Mucosa of descending colon (tissue), 3 donors: ENCODE data around the gene CPPED1. TPM values are rescaled to one million over a fixed set of nuclear protein-coding genes. Genes with fewer than 3 reads are reported as not detected.

ENCODE experiments used
- ATAC-seq: fragments of 200-7000 bp; cut with Tn5 transposase; one replicate; pipeline ENCODE4 v1.9.1; 2020; ENCODE audit warnings: mild to moderate bottlenecking, moderate library complexity
- DNase-seq, 3 donors: peaks; one replicate each; pipeline ENCODE4 v3.0.0-alpha.2; 2020
- H3K36me3 ChIP-seq: fragments of 200-600 bp; one replicate; pipeline ENCODE4 v1.8.0; 2021; ENCODE audit warnings: low read depth, mild to moderate bottlenecking
- H3K4me1 ChIP-seq: fragments of 200-600 bp; one replicate; pipeline ENCODE4 v1.8.0; 2021; ENCODE audit warnings: low read depth, mild to moderate bottlenecking
- H3K4me3 ChIP-seq: fragments of 200-600 bp; one replicate; pipeline ENCODE4 v1.8.0; 2021; ENCODE audit warnings: mild to moderate bottlenecking
- H3K9me3 ChIP-seq: fragments of 200-600 bp; one replicate; pipeline ENCODE4 v1.8.0; 2021; ENCODE audit warnings: mild to moderate bottlenecking
- CTCF ChIP-seq: fragments of 200-600 bp; IDR thresholded peaks from one replicate; pipeline ENCODE4 v1.8.0; 2022; ENCODE audit warnings: antibody characterized with exemption, mild to moderate bottlenecking
- intact Hi-C, 2 donors: fragments of 100-400 bp; cut with DNase I in 1 of 2; cut with micrococcal nuclease in 1 of 2; formaldehyde crosslinking; loops; one replicate each; pipeline versions ENCODE4 v1.11.0 to v1.11.1; 2022; cut with DNase I, micrococcal nuclease
- total RNA-seq, 3 donors: library from RNA; stranded (reverse); fragmentation: NEBNext Ultra II Directional in 2 of 3; extraction: Animal tissue kit (Norgen Biotek cat#: 25700) in 2 of 3; gene quantifications; one replicate each; pipeline versions ENCODE4 v1.2.1 to v1.2.4, GENCODE V29; 2021 to 2023
- donor health status: DM: no; HTN: no; CAD: no; lungs with moderate emphysema.
- donor health status: DM: no; HTN: no; CAD: no.
- donor health status: DM: no; HTN: yes; CAD: no.

Gene CPPED1
- total RNA-seq, 3 donors from 2014 or later, result 18.9 to 25.0 (median 23.4) TPM

DNA sequence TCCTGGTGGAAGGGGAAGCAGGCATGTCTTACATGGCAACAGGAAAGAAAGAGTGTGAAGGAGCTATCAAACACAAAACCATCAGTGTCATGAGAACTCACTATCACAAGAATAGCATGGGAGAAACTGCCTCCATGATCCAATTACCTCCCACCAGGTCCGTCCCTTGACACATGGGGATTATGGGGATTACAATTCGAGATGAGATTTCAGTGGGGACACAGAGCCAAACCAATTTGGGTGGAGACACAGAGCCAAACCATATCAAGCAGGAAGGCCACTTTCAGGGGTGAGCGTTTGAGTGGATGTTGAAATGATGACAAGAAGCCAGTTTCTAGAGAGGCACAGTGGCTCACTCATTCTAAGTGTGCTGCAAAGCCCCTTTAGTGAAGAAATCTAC lies 143.8 kb downstream of the CPPED1 start:
- H3K36me3 ChIP-seq, result no peaks in the 10 kb centered on the region
- DNase-seq (no peak), ATAC-seq (no peak)
- intact Hi-C loops, result no loop called here
- no peak overlapping the region for H3K4me3 ChIP-seq
- TF ChIP-seq CTCF, result no peak
- H3K9me3 ChIP-seq, result peaks cover 7% of the 10 kb centered on the region
- H3K4me1 ChIP-seq, result no peaks in the 10 kb centered on the region

DNA sequence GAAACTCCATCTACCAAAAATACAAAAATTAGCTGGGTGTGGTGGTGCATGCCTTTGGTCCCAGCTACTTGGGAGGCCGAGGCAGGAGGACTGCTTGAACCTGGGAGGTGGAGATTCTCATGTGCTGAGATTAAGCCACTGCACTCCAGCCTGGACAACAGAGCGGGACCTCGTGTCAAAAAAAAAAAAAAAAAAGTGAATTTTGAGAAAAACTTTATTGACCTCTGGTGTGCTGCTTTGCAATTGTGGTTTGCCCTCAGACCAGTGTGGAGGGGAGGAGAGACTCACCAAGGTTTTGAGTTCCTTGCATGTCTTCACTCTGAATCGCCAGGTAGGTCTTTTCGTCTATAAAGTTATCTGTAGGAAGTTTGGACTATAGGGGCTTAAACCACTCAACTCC lies 145.2 kb downstream of the CPPED1 start:
- Histone ChIP-seq H3K36me3 (no peaks in the 10 kb centered on the region), H3K9me3 (peaks cover 7% of the 10 kb centered on the region), H3K4me1 (no peaks in the 10 kb centered on the region), H3K4me3 (no peak overlapping the region)
- DNase-seq, result no peak
- intact Hi-C loops, result no loop called here
- ATAC-seq, result no peak
- TF ChIP-seq CTCF, result no peak

DNA sequence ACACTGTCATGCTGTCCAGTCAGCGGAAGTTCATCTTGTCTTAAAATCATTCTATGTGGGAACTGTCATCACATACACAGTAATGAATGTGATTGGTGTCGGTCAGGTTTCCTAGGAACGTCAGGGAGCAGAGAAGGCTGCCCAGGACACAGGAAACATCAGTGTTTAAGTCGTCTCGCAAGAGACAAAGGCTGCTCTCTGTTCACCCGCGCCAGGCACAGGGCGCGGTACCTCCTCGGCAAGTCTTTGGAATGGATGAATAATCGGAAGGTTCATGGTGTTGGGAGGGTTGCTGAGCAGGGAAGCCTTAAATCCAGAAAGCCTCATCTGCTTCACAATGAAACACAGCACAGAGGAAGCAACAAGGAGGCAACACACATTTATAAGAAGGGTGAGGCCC lies 148.2 kb downstream of the CPPED1 start:
- no peak for TF ChIP-seq CTCF
- Histone ChIP-seq H3K4me1 (no peaks in the 10 kb centered on the region), H3K9me3 (peaks cover 7% of the 10 kb centered on the region), H3K4me3 (no peak overlapping the region), H3K36me3 (no peaks in the 10 kb centered on the region)
- ATAC-seq (no peak), DNase-seq (no peak)
- intact Hi-C loops, result no loop called here

DNA sequence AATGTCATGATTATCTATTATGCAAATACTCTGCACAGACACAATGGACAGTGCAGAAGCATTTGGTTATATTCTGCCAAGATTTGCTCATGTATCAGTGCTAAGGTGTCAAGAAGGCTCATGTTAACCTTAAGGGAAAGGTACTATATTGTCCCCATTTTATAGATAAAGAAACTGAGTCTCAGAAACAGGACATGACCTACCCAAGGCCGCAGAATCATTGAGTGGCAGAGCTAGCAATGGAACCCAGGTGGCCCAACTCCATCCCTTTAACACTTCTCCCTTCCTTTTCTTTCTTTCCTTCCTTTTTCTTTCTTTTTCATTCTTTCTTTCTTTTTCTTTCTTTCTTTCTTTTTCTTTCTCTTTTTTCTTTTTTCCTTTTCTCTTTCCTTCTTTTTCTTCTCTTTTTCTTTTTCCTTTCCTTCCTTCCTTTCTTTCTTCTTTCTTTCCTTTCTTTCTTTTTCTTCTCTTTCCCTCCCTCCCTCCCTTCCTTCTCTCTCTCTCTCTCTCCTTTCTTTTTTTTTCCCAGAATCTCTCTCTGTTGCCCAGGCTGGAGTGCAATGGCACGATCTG lies 149.8 kb downstream of the CPPED1 start:
- intact Hi-C loops, result no loop called here
- H3K4me3 ChIP-seq, result no peak overlapping the region
- H3K36me3 ChIP-seq, result no peaks in the 10 kb centered on the region
- H3K9me3 ChIP-seq, result peaks cover 7% of the 10 kb centered on the region
- no peaks in the 10 kb centered on the region for H3K4me1 ChIP-seq
- TF ChIP-seq CTCF, result no peak
- ATAC-seq (no peak), DNase-seq (no peak)

- ATAC-seq (no peak), DNase-seq (no peak)
- Histone ChIP-seq H3K4me3 (no peak overlapping the region), H3K4me1 (no peaks in the 10 kb centered on the region), H3K36me3 (no peaks in the 10 kb centered on the region), H3K9me3 (peaks cover 1% of the 10 kb centered on the region)
- TF ChIP-seq CTCF, result no peak
- intact Hi-C loops, result no loop called here
Observed at GRCh38 chr16:12652924-12653323, 150.8 kb downstream of the CPPED1 start.
